OCI-LY3 (cell line): ENCODE results near the gene LHFPL2.

Experiments
- EZH2phosphoT487 ChIP-seq: fragments of 200-600 bp; shearing (Covaris generic); IDR thresholded peaks from 2 replicates; pipeline ENCODE4 v1.6.1; 2018; ENCODE audit warnings: antibody characterized with exemption, mixed run types, low read depth
- TF ChIP-seq, protein P1 (sequence below): fragments of 200-600, 300-600 bp; sonication (generic); IDR thresholded peaks from 2 replicates; pipeline ENCODE4 v1.5.1; 2014; ENCODE audit warnings: antibody characterized with exemption, low read length, low read depth

DNA sequence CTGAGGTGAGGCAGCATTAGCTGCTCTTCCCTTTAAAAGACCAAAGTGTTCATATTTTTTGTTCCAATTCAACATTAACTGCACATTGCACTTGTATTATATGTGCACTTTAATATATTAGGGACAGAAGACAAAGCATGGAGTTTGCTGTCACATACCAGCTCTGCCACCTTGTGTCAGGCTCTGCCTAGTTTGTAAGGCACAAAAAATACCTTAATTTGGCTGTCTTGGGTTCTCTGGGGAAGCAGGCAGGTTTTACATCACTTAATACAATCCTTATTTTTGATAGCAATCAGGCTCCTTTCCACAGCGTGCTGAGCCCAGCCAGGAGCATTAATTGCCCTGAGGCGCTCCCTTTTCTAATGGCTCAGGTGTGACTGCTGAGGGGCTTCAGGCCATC is 156.3 kb downstream of the LHFPL2 start:
- TF ChIP-seq, protein P1, sequence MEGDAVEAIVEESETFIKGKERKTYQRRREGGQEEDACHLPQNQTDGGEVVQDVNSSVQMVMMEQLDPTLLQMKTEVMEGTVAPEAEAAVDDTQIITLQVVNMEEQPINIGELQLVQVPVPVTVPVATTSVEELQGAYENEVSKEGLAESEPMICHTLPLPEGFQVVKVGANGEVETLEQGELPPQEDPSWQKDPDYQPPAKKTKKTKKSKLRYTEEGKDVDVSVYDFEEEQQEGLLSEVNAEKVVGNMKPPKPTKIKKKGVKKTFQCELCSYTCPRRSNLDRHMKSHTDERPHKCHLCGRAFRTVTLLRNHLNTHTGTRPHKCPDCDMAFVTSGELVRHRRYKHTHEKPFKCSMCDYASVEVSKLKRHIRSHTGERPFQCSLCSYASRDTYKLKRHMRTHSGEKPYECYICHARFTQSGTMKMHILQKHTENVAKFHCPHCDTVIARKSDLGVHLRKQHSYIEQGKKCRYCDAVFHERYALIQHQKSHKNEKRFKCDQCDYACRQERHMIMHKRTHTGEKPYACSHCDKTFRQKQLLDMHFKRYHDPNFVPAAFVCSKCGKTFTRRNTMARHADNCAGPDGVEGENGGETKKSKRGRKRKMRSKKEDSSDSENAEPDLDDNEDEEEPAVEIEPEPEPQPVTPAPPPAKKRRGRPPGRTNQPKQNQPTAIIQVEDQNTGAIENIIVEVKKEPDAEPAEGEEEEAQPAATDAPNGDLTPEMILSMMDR: peak; percentile 16; the same call in 1 of the 2 replicates
- no peak for TF ChIP-seq EZH2phosphoT487
